ENCODE results near the gene PPP4R4. TPM values are rescaled to one million over a fixed set of nuclear protein-coding genes. Genes with fewer than 3 reads are reported as not detected.
A peak's percentile ranks its signal among the peaks of the same experiment; 100 is the strongest.
"Not testable (repeated sequence)": the region's sequence is repeated elsewhere in the genome, so short reads cannot be mapped to it uniquely, and the experiment has no call there.

The PPP4R4 gene
- polyA plus RNA-seq, 3 donors, result 0.09 to 0.42 (median 0.19) TPM

- DNase-seq (ENCODE audit: extremely low read depth in 1 of 11, low read depth in 9 of 11, low spot score in 4 of 11), result no peak
These were observed 51.6 kb downstream of the PPP4R4 start for GRCh38 chr14:94225460-94226378.

- DNase-seq (ENCODE audit: extremely low read depth in 1 of 11, low read depth in 9 of 11, low spot score in 4 of 11), result no peak
These were observed 52.9 kb downstream of the PPP4R4 start for GRCh38 chr14:94227029-94227428.

DNA sequence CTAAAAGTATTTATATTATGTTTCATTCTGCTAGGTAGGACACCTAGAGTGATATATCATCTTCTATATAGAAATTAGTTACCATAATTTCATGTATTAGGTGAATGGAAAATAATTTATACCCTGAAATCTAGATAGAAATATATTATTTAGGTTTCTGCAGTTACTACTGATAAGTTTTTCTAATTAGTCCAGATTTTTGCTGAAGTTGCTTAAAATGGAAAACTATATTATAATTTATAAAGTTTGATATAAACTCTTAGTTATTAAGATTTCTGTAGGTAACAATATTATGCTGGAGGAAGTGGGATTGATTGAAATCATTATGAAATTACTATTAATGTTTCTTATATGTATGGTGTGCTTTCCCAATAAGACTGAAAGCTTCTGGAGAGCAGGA is 62.9 kb downstream of the PPP4R4 start:
- DNase-seq (ENCODE audit: extremely low read depth in 1 of 11, low read depth in 9 of 11, low spot score in 4 of 11), result no peak

GRCh38 chr14:94237983-94238382 is 63.9 kb downstream of the PPP4R4 start:
- DNase-seq (ENCODE audit: extremely low read depth in 1 of 11, low read depth in 9 of 11, low spot score in 4 of 11), result no peak

GRCh38 chr14:94239406-94239805 is 65.3 kb downstream of the PPP4R4 start:
- no peak for DNase-seq (ENCODE audit: extremely low read depth in 1 of 11, low read depth in 9 of 11, low spot score in 4 of 11)

- no peak for DNase-seq (ENCODE audit: extremely low read depth in 1 of 11, low read depth in 9 of 11, low spot score in 4 of 11)
These were observed 70.1 kb downstream of the PPP4R4 start for GRCh38 chr14:94244182-94244581.

GRCh38 chr14:94264195-94264594 is 90.1 kb downstream of the PPP4R4 start:
- DNase-seq (ENCODE audit: extremely low read depth in 1 of 11, low read depth in 9 of 11, low spot score in 4 of 11), result not testable (repeated sequence)

GRCh38 chr14:94267352-94267751 is 93.2 kb downstream of the PPP4R4 start:
- no peak for DNase-seq (ENCODE audit: extremely low read depth in 1 of 11, low read depth in 9 of 11, low spot score in 4 of 11)

GRCh38 chr14:94268582-94268981 is 94.5 kb downstream of the PPP4R4 start:
- not testable (repeated sequence) for DNase-seq (ENCODE audit: extremely low read depth in 1 of 11, low read depth in 9 of 11, low spot score in 4 of 11)

DNA sequence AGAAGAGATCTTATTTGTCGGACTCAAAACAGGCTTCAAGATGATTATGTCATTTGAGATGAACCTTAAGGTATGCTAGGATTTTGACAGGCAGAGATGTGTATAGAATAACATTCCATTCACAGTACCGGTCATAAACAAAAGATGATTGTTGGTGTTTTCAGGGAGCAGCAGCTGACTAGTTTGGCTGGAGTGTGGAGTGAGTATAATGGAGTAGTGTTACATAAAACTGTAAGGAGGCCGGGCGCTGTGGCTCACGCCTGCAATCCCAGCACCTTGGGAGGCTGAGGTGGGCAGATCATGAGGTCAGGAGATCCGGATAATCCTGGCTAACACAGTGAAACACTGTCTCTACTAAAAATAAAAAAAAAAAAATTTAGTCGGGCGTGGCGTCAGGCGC is 95.0 kb downstream of the PPP4R4 start:
- DNase-seq (ENCODE audit: extremely low read depth in 1 of 11, low read depth in 9 of 11, low spot score in 4 of 11), result no peak

DNA sequence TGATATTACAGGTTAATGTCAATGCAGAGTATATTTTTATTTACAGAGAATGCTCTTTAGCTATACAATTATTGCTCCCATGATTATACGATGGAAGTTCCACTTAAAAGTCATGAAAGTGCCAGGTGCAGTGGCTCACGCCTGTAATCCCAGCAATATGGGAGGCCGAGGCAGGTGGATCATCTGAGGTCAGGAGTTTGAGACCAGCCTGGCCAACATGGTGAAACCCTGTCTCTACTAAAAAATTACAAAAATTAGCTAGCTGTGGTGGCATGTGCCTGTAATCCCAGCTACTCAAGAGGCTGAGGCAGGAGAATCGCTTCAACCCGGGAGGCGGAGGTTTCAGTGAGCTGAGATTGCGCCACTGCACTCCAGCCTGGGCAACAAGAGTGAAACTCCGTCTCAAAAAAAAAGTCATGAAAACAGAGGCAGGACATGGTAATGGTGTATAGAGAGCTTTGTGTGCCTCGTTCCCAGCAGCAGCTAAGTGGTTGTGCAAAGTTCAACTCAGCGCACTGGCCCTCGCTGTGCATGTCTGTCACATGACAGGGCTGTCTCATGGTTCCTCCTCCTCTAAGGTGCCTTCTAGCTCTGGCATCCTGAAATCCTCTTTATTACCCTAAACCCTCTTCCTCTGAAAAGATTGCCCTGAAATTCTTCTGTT is 102.9 kb downstream of the PPP4R4 start:
- DNase-seq (ENCODE audit: extremely low read depth in 1 of 11, low read depth in 9 of 11, low spot score in 4 of 11), result peak in 2 of 11 donors; percentile 5 to 7

GRCh38 chr14:94278731-94279130 is 104.6 kb downstream of the PPP4R4 start:
- no peak for DNase-seq (ENCODE audit: extremely low read depth in 1 of 11, low read depth in 9 of 11, low spot score in 4 of 11)

- no peak for DNase-seq (ENCODE audit: extremely low read depth in 1 of 11, low read depth in 9 of 11, low spot score in 4 of 11)
These were observed 109.0 kb downstream of the PPP4R4 start for GRCh38 chr14:94282991-94283723.

- peak in 3 of 11 donors; percentile 5 to 6 (median 5) for DNase-seq (ENCODE audit: extremely low read depth in 1 of 11, low read depth in 9 of 11, low spot score in 4 of 11)
These were observed 110.1 kb downstream of the PPP4R4 start for GRCh38 chr14:94284221-94284620.

- DNase-seq (ENCODE audit: extremely low read depth in 1 of 11, low read depth in 9 of 11, low spot score in 4 of 11), result no peak
These were observed 111.0 kb downstream of the PPP4R4 start for GRCh38 chr14:94285158-94285557.

GRCh38 chr14:94288610-94289465 is 114.7 kb downstream of the PPP4R4 start:
- DNase-seq (ENCODE audit: extremely low read depth in 1 of 11, low read depth in 9 of 11, low spot score in 4 of 11), result no peak

GRCh38 chr14:94290197-94290596 is 116.1 kb downstream of the PPP4R4 start:
- DNase-seq (ENCODE audit: extremely low read depth in 1 of 11, low read depth in 9 of 11, low spot score in 4 of 11), result no peak

DNA sequence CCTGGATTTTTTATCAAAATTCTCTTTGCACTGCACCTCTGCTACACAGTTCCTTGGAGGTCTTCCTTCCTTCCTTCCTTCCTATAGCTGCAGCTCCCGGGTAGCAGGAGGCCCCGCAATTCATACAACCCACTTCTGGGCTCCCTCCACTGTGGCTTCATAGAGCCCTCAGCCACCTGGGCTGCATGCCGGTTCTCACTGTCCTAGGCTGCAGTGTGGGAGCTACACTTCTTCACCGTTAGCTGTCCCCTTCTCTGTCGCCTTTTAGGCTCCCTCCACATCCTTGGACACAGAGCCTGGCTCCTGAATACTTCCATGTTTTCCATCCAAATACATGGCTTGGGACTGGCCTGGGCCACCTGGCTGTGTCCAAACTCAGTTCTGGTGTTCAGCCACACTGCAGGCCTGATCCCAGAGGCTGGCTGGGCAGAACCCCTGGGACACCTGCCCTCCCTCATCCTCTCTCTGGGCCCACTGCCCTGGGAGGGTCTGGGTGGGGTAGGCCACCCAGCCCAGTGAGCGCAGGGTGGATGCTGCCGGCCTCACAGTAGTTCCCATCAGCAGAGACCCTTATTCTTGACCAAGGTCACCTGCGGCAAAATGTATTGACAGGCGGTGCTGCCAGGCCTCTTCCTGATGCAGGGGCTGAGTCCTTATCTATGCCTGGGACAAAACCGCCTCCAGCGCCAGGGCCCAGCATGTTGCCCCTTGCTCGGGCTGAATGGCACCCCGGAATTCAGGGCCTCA is 117.2 kb downstream of the PPP4R4 start:
- DNase-seq (ENCODE audit: extremely low read depth in 1 of 11, low read depth in 9 of 11, low spot score in 4 of 11), result no peak

Measured in renal cortex interstitium (tissue), 11 donors.